HG02885 (cell line): ENCODE results near the gene ADAT3.
A peak's percentile ranks its signal among the peaks of the same experiment; 100 is the strongest.

Experiments
- ATAC-seq: cut with Tn5 transposase; IDR thresholded peaks from one replicate; pipeline ENCODE4 v1.9.1; 2021; ENCODE audit warnings: mild to moderate bottlenecking; ENCODE audit not compliant: unreplicated experiment, poor library complexity

Gene ADAT3

GRCh38 chr19:1911098-1911497 is 5.9 kb downstream of the ADAT3 start:
- ATAC-seq: no peak

- ATAC-seq: no peak
Observed at GRCh38 chr19:1911995-1912394, 6.8 kb downstream of the ADAT3 start.

- ATAC-seq: no peak
Observed at GRCh38 chr19:1912760-1913505, 7.7 kb downstream of the ADAT3 start.

GRCh38 chr19:1913781-1914577 is 8.8 kb downstream of the ADAT3 start:
- no peak for ATAC-seq

GRCh38 chr19:1914826-1915341 is 9.7 kb downstream of the ADAT3 start:
- no peak for ATAC-seq

- ATAC-seq: no peak
Observed at GRCh38 chr19:1917146-1917545, 11.9 kb downstream of the ADAT3 start.

- no peak for ATAC-seq
Observed at GRCh38 chr19:1917926-1918325, 12.7 kb downstream of the ADAT3 start.

- no peak for ATAC-seq
Observed at GRCh38 chr19:1918975-1919374, 13.8 kb downstream of the ADAT3 start.

GRCh38 chr19:1920644-1921043 is 15.4 kb downstream of the ADAT3 start:
- no peak for ATAC-seq

- no peak for ATAC-seq
Observed at GRCh38 chr19:1921326-1921725, 16.1 kb downstream of the ADAT3 start.

GRCh38 chr19:1921825-1922224 is 16.6 kb downstream of the ADAT3 start:
- ATAC-seq: no peak

- no peak for ATAC-seq
Observed at GRCh38 chr19:1922803-1923202, 17.6 kb downstream of the ADAT3 start.

GRCh38 chr19:1923319-1923718 is 18.1 kb downstream of the ADAT3 start:
- ATAC-seq: peak; percentile 58

GRCh38 chr19:1924320-1924961 is 19.2 kb downstream of the ADAT3 start:
- no peak for ATAC-seq

GRCh38 chr19:1925544-1925943 is 20.3 kb downstream of the ADAT3 start:
- no peak for ATAC-seq

GRCh38 chr19:1929021-1929742 is 24.0 kb downstream of the ADAT3 start:
- ATAC-seq: peak; percentile 69

- ATAC-seq: no peak
Observed at GRCh38 chr19:1931445-1931844, 26.2 kb downstream of the ADAT3 start.

- no peak for ATAC-seq
Observed at GRCh38 chr19:1932395-1932794, 27.2 kb downstream of the ADAT3 start.

- ATAC-seq: no peak
Observed at GRCh38 chr19:1933244-1933643, 28.0 kb downstream of the ADAT3 start.

GRCh38 chr19:1933942-1934341 is 28.7 kb downstream of the ADAT3 start:
- no peak for ATAC-seq
